Measurements from ENCODE around the gene SLC16A4. TPM values are rescaled to one million over a fixed set of nuclear protein-coding genes. Genes with fewer than 3 reads are reported as not detected.

The SLC16A4 gene
- total RNA-seq, 1 donor from 2014 or later: 25.4 TPM

DNA sequence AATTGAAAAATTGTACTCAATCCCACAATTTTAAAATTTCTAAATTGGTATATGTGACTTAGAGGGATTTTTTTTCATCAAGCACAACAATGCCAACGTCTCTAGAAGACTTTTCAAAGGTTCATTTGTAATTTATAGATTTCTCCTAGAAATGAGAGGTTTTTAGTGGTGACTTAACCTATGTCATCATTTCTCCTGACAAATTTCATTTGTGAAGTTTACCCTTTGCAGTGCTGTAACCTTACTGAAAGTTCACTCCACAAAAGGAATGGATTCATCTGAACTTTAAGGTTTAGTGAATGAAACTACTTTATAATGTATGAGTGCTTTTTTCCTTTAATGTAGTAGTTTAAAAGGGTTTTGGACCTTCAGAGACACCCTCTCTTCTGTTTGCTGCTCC is 35.5 kb downstream of the SLC16A4 start:
- TF ChIP-seq, protein P1, sequence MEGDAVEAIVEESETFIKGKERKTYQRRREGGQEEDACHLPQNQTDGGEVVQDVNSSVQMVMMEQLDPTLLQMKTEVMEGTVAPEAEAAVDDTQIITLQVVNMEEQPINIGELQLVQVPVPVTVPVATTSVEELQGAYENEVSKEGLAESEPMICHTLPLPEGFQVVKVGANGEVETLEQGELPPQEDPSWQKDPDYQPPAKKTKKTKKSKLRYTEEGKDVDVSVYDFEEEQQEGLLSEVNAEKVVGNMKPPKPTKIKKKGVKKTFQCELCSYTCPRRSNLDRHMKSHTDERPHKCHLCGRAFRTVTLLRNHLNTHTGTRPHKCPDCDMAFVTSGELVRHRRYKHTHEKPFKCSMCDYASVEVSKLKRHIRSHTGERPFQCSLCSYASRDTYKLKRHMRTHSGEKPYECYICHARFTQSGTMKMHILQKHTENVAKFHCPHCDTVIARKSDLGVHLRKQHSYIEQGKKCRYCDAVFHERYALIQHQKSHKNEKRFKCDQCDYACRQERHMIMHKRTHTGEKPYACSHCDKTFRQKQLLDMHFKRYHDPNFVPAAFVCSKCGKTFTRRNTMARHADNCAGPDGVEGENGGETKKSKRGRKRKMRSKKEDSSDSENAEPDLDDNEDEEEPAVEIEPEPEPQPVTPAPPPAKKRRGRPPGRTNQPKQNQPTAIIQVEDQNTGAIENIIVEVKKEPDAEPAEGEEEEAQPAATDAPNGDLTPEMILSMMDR (IDR thresholded peaks at IDR 0.05; ENCODE audit: insufficient read depth, low read length, poor library complexity, severe bottlenecking): no peak
- Histone ChIP-seq H3K4me3 (ENCODE audit: low read depth, low read length) (no peak overlapping the region), H3K27me3 (ENCODE audit: control insufficient read depth, insufficient read depth, low read length) (no peaks in the 10 kb centered on the region), H3K36me3 (ENCODE audit: control insufficient read depth, insufficient read depth, low read length) (no peaks in the 10 kb centered on the region)
- no peak for DNase-seq (ENCODE audit: low read depth)

DNA sequence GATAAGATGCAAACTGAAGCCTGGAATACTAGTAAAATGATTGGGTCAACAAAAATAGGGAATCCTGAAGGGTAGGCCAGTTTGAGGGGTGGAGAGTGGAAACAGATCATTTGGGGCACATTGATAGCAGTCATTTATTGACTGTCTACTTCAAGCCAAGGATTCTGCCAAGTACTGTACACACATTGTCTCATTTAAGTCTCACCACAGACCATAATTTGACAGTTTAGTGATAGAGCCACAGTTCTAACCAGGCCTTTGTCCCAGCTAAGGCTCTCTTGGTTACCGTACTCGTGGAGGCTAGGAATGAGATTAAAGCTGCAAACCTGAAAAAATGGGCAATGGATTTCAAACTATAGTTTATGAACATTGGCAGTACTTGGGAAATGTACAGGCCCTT is 40.5 kb downstream of the SLC16A4 start:
- TF ChIP-seq, protein P1 (IDR thresholded peaks at IDR 0.05; ENCODE audit: insufficient read depth, low read length, poor library complexity, severe bottlenecking): no peak
- no peak for DNase-seq (ENCODE audit: low read depth)
- Histone ChIP-seq H3K36me3 (ENCODE audit: control insufficient read depth, insufficient read depth, low read length) (no peaks in the 10 kb centered on the region), H3K4me3 (ENCODE audit: low read depth, low read length) (no peak overlapping the region), H3K27me3 (ENCODE audit: control insufficient read depth, insufficient read depth, low read length) (no peaks in the 10 kb centered on the region)

DNA sequence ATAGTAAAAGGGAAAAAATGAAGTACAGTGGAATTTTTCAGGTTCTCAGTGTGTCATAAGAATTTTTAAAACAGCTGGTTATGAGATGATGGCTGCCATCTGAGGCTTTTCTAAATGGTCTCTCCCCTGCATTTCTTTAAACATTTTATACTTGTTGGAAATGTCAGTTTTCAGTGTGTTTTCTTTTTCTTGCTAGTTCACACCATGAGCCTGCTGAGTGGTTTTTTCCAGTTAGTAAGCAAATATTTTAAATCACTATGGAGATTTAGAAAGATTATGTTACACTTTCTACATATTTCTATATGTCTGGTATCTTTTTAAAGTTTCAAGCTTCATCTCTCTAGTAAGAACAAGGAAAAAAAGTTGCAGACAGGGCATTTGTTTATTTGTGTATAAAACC is 42.1 kb downstream of the SLC16A4 start:
- Histone ChIP-seq H3K4me3 (ENCODE audit: low read depth, low read length) (no peak overlapping the region), H3K36me3 (ENCODE audit: control insufficient read depth, insufficient read depth, low read length) (no peaks in the 10 kb centered on the region), H3K27me3 (ENCODE audit: control insufficient read depth, insufficient read depth, low read length) (no peaks in the 10 kb centered on the region)
- no peak for DNase-seq (ENCODE audit: low read depth)
- TF ChIP-seq, protein P1 (IDR thresholded peaks at IDR 0.05; ENCODE audit: insufficient read depth, low read length, poor library complexity, severe bottlenecking): no peak

DNA sequence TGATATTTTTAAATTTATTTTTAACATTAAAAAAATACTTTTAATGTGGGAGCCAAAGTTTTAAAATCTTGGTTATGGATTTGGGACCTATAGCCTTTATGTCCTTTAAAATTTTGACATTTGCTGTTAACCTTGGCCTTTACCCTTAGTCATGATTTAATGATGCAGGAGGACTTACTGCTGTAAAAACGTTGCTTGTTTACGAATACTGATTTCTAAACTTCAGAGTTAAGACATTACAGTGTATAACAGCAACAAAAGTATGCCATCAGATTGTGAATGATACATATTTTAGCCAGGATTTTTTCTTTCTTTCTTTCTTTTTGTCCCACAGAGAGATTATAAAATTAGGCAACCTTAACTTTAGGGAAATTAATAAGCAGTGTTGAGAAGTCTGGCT is 42.8 kb downstream of the SLC16A4 start:
- no peak for DNase-seq (ENCODE audit: low read depth)
- TF ChIP-seq, protein P1 (IDR thresholded peaks at IDR 0.05; ENCODE audit: insufficient read depth, low read length, poor library complexity, severe bottlenecking): no peak
- Histone ChIP-seq H3K36me3 (ENCODE audit: control insufficient read depth, insufficient read depth, low read length) (no peaks in the 10 kb centered on the region), H3K4me3 (ENCODE audit: low read depth, low read length) (no peak overlapping the region), H3K27me3 (ENCODE audit: control insufficient read depth, insufficient read depth, low read length) (no peaks in the 10 kb centered on the region)

DNA sequence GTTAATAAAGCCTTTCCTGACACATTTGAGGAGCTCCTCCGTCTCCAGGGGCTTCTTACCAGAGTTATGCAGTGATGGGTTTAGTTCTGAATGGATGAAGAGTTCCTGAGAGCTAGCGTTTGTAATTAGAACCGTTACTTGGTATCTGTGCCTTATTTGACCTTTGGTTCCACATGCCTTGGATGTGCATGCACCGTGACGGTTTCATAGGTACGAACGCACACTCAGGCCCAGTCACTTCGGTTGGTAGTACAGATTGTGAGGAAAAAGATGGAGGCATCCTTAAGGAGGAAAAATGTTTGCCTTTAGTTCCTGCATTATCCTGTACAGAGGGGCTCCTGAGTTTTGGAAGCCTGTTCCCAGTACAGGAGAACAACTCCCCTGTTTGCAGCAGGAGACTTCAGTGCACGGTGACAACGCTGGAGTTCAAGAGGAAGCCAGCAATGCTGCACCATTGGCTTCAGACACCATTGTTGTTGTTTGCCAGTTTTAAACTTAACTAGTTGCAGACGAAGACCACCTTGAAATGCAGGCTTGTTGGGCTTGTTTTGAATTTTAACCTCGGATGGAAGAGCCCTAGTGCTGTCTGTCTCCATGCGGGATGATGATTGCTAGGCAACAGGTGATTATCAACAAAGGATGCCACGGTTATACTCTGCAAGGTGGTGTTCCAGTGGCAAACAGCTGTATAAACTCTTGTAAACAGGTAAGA is 43.5 kb downstream of the SLC16A4 start:
- TF ChIP-seq, protein P1 (IDR thresholded peaks at IDR 0.05; ENCODE audit: insufficient read depth, low read length, poor library complexity, severe bottlenecking): no peak
- no peak for DNase-seq (ENCODE audit: low read depth)
- H3K36me3 ChIP-seq (ENCODE audit: control insufficient read depth, insufficient read depth, low read length): no peaks in the 10 kb centered on the region
- no peak overlapping the region for H3K4me3 ChIP-seq (ENCODE audit: low read depth, low read length)
- H3K27me3 ChIP-seq (ENCODE audit: control insufficient read depth, insufficient read depth, low read length): no peaks in the 10 kb centered on the region

DNA sequence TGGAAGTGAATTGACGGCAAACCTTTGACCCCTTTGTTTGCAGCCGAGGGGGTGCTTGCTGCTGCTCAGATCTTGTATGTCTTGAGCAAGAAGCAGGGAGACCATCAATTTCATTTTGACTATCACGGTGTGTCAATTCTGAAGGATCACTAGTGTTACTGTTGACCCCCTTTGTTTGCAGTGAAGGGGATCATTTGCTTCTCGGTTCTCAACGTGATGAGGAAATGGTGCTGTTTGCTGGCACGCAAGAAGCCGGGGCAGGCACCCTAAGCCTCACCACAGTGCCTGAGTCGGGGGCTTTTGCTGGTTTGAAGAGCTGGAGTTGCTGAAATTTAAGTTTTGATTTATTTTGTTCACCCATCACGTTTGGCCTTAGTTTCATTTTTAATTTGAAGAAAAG is 44.1 kb downstream of the SLC16A4 start:
- no peak for DNase-seq (ENCODE audit: low read depth)
- no peaks in the 10 kb centered on the region for H3K36me3 ChIP-seq (ENCODE audit: control insufficient read depth, insufficient read depth, low read length)

More for the DNA sequence above, 44.1 kb downstream of the SLC16A4 start:
- TF ChIP-seq, protein P1 (IDR thresholded peaks at IDR 0.05; ENCODE audit: insufficient read depth, low read length, poor library complexity, severe bottlenecking): no peak
- Histone ChIP-seq H3K27me3 (ENCODE audit: control insufficient read depth, insufficient read depth, low read length) (no peaks in the 10 kb centered on the region), H3K4me3 (ENCODE audit: low read depth, low read length) (no peak overlapping the region)

Data from kidney epithelial cell (primary cell).